Mesothelial cell of epicardium (in vitro differentiated cells): ENCODE data around the gene LRRK1. TPM values are rescaled to one million over a fixed set of nuclear protein-coding genes. Genes with fewer than 3 reads are reported as not detected.

Experiments used
- DNase-seq, 2 experiments: peaks; one replicate each; pipeline ENCODE4 v3.0.0; 2021; ENCODE audit warnings: low spot score in 2 of 2; ENCODE audit not compliant: unreplicated experiment in 2 of 2
- H3K27ac Mint-ChIP-seq: 2 replicates; pipeline ENCODE4 v1.8.0; 2021; ENCODE audit warnings: mixed read lengths
- H3K27me3 Mint-ChIP-seq: 2 replicates; pipeline ENCODE4 v1.8.0; 2021; ENCODE audit warnings: low read depth, mixed read lengths
- H3K36me3 Mint-ChIP-seq: 2 replicates; pipeline ENCODE4 v1.8.0; 2021; ENCODE audit warnings: mixed read lengths
- H3K4me1 Mint-ChIP-seq: 2 replicates; pipeline ENCODE4 v1.8.0; 2021; ENCODE audit warnings: mixed read lengths
- H3K4me3 Mint-ChIP-seq: 2 replicates; pipeline ENCODE4 v1.8.0; 2021; ENCODE audit warnings: mild to moderate bottlenecking, moderate library complexity, mixed read lengths
- H3K9me3 Mint-ChIP-seq: 2 replicates; pipeline ENCODE4 v1.8.0; 2021; ENCODE audit warnings: mixed read lengths
- CTCF ChIP-seq: fragments of 200-600 bp; sonication (generic); IDR thresholded peaks from one replicate; pipeline ENCODE4 v1.5.0; 2021; ENCODE audit warnings: antibody characterized with exemption; ENCODE audit not compliant: unreplicated experiment
- total RNA-seq: library from RNA; stranded (reverse); gene quantifications from 3 replicates; pipeline ENCODE4 v1.2.1, GENCODE V29; 2021

LRRK1 gene
- total RNA-seq, 1 donor from 2014 or later, result 2.3 TPM

- Mint-ChIP-seq H3K27ac (no peak overlapping the region), H3K4me1 (no peaks in the 10 kb centered on the region), H3K9me3 (peaks cover 15% of the 10 kb centered on the region), H3K27me3 (peaks cover 9% of the 10 kb centered on the region), H3K4me3 (no peak overlapping the region), H3K36me3 (no peaks in the 10 kb centered on the region)
- no peak for TF ChIP-seq CTCF
- no peak for DNase-seq
Observed at GRCh38 chr15:100949691-100950090, 30.5 kb downstream of the LRRK1 start.

GRCh38 chr15:100951965-100952364, 32.8 kb downstream of the LRRK1 start:
- no peak overlapping the region for H3K27ac Mint-ChIP-seq

GRCh38 chr15:100952566-100952965, 33.4 kb downstream of the LRRK1 start:
- peaks cover 15% of the 10 kb centered on the region for H3K9me3 Mint-ChIP-seq
- H3K36me3 Mint-ChIP-seq, result no peaks in the 10 kb centered on the region
- TF ChIP-seq CTCF, result no peak
- H3K4me3 Mint-ChIP-seq, result no peak overlapping the region
- no peak for DNase-seq
- peaks cover 23% of the 10 kb centered on the region for H3K27me3 Mint-ChIP-seq
- H3K27ac Mint-ChIP-seq, result no peak overlapping the region
- no peaks in the 10 kb centered on the region for H3K4me1 Mint-ChIP-seq

More at GRCh38 chr15:100951965-100952364, 32.8 kb downstream of the LRRK1 start:
- Mint-ChIP-seq H3K9me3 (peaks cover 15% of the 10 kb centered on the region), H3K36me3 (no peaks in the 10 kb centered on the region), H3K4me3 (no peak overlapping the region), H3K4me1 (no peaks in the 10 kb centered on the region), H3K27me3 (peaks cover 18% of the 10 kb centered on the region)
- no peak for TF ChIP-seq CTCF
- no peak for DNase-seq

GRCh38 chr15:100958326-100959065, 39.3 kb downstream of the LRRK1 start:
- Mint-ChIP-seq H3K36me3 (no peaks in the 10 kb centered on the region), H3K9me3 (no peaks in the 10 kb centered on the region), H3K27ac (no peak overlapping the region), H3K4me1 (no peaks in the 10 kb centered on the region), H3K27me3 (peaks cover 38% of the 10 kb centered on the region), H3K4me3 (no peak overlapping the region)
- DNase-seq, result no peak
- TF ChIP-seq CTCF, result no peak

GRCh38 chr15:100959066-100960050, 40.2 kb downstream of the LRRK1 start:
- no peak for TF ChIP-seq CTCF
- Mint-ChIP-seq H3K4me3 (no peak overlapping the region), H3K27me3 (peaks cover 41% of the 10 kb centered on the region), H3K4me1 (no peaks in the 10 kb centered on the region), H3K36me3 (no peaks in the 10 kb centered on the region), H3K27ac (no peak overlapping the region), H3K9me3 (no peaks in the 10 kb centered on the region)
- no peak for DNase-seq
